Measurements from ENCODE around the gene FASTKD1.
"Not testable (repeated sequence)": the region's sequence is repeated elsewhere in the genome, so short reads cannot be mapped to it uniquely, and the experiment has no call there.

FASTKD1 gene, protein sequence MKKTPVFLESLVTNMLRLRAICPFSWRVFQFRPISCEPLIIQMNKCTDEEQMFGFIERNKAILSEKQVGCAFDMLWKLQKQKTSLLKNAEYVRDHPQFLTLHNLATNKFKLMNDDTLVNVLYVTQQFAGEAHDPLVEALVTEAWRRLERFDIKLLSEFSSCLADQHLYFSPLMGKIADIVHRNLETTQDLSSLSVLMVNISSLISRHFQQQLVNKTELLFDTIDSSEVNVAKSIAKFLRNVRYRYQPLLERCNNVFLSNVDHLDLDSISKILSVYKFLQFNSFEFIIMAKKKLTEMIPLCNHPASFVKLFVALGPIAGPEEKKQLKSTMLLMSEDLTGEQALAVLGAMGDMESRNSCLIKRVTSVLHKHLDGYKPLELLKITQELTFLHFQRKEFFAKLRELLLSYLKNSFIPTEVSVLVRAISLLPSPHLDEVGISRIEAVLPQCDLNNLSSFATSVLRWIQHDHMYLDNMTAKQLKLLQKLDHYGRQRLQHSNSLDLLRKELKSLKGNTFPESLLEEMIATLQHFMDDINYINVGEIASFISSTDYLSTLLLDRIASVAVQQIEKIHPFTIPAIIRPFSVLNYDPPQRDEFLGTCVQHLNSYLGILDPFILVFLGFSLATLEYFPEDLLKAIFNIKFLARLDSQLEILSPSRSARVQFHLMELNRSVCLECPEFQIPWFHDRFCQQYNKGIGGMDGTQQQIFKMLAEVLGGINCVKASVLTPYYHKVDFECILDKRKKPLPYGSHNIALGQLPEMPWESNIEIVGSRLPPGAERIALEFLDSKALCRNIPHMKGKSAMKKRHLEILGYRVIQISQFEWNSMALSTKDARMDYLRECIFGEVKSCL

DNA sequence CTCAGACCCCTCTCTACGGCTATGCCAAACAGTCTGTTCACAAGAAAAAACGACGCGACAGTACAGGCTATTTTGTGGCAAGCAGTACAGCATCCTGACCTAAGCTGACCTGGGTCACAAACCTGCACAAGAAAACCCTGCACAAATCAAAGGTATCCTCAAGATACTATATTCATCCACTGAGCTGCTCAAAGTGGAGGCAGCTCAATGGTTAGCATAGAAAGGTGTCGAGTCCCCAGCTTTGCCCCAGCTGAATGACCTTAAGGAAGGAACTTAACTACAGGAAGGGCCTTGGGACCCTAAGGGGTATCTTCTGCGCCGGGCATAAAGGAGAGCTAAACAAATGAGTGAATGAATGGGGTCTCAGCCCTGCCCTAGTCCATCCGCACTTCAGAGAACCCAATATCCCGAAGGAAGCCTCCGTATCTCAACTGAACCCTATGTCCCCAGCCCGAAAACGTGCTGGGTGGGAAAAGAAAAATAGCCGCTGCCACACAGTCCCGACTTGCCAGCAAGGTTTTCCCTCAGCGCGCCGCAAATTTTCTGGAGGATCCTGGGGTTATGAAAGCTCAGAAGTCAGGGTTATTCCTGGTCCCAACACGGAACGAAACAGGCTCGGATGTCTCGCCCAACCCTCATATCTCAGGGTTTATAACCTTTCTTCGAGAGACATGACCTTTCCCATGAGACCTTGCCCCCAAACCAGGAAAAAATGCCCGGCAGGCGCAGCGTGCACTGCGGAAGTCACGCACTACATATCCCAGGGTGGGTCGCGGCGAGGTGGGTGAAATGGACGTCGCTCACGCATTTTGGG, at the start of gene FASTKD1:
TSS of gene FASTKD1 (minus strand) at position 706 of the 814 bp plus-strand sequence. CDS start 1,836 bp downstream, outside the sequence.
- Histone ChIP-seq H3K9me3 (ENCODE audit: low read length) (no peaks in the 10 kb centered on the region), H2AFZ (ENCODE audit: low read depth, low read length) (peak within 1 kb of the TSS; percentile 86), H3K27me3 (ENCODE audit: insufficient read depth, low read length) (no peaks in the 10 kb centered on the region), H3K4me3 (ENCODE audit: low read length) (peak within 1 kb of the TSS; percentile 77), H3K36me3 (ENCODE audit: insufficient read depth, low read length) (no peaks in the 10 kb centered on the region), H3K4me1 (ENCODE audit: insufficient read depth, low read length) (peaks cover 7% of the 10 kb centered on the region)

DNA sequence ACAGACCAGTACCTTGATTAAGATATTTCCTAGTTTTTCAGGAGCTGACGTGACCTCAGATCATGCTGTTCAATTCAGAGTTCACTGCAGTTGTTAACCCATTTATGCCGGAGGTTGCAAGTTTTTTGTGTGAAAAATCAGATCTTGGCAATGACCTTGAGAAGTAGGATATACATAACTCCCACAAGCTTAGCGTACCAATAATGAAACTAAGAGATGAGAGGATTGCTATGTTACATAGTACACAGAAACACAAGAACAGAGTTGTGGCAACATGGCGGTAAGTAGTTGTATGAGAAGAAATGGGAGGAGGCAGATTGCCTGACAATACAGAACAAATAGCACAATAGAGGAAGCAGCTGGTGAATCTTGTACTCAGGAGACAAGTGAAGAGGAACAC, 49.6 kb upstream of the FASTKD1 start:
- H3K36me3 ChIP-seq (ENCODE audit: insufficient read depth, low read length), result peaks cover 27% of the 10 kb centered on the region
- peaks cover 18% of the 10 kb centered on the region for H3K4me1 ChIP-seq (ENCODE audit: insufficient read depth, low read length)
- no peak overlapping the region for H3K4me3 ChIP-seq (ENCODE audit: low read length)
- no peaks in the 10 kb centered on the region for H3K9me3 ChIP-seq (ENCODE audit: low read length)
- no peak overlapping the region for H2AFZ ChIP-seq (ENCODE audit: low read depth, low read length)
- no peaks in the 10 kb centered on the region for H3K27me3 ChIP-seq (ENCODE audit: insufficient read depth, low read length)

GRCh38 chr2:169620509-169620908, 46.8 kb upstream of the FASTKD1 start:
- Histone ChIP-seq H3K4me1 (ENCODE audit: insufficient read depth, low read length) (peaks cover 18% of the 10 kb centered on the region), H3K9me3 (ENCODE audit: low read length) (peaks cover 4% of the 10 kb centered on the region), H3K4me3 (ENCODE audit: low read length) (no peak overlapping the region), H3K36me3 (ENCODE audit: insufficient read depth, low read length) (peaks cover 24% of the 10 kb centered on the region), H3K27me3 (ENCODE audit: insufficient read depth, low read length) (no peaks in the 10 kb centered on the region), H2AFZ (ENCODE audit: low read depth, low read length) (no peak overlapping the region)

DNA sequence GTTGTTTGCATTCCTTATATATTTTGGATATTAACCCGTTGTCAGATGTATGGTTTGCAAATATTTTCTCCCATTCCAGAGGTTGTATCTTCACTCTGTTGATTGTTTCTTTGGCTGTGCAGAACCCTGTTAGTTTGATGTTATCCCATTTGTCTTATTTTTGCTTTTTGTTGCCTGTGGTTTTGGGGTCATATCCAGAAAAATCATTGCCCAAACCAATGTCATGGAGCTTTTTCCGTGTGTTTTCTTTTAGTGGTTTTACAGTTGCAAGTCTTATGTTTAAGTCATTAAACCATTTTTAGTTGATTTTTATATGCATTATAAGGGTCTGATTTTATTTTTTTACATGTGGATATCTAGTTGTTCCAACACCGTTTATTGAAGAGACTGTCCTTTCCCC, 46.3 kb upstream of the FASTKD1 start:
- Histone ChIP-seq H3K27me3 (ENCODE audit: insufficient read depth, low read length) (no peaks in the 10 kb centered on the region), H2AFZ (ENCODE audit: low read depth, low read length) (no peak overlapping the region), H3K4me3 (ENCODE audit: low read length) (no peak overlapping the region), H3K36me3 (ENCODE audit: insufficient read depth, low read length) (peaks cover 24% of the 10 kb centered on the region), H3K9me3 (ENCODE audit: low read length) (peaks cover 5% of the 10 kb centered on the region), H3K4me1 (ENCODE audit: insufficient read depth, low read length) (peaks cover 18% of the 10 kb centered on the region)

DNA sequence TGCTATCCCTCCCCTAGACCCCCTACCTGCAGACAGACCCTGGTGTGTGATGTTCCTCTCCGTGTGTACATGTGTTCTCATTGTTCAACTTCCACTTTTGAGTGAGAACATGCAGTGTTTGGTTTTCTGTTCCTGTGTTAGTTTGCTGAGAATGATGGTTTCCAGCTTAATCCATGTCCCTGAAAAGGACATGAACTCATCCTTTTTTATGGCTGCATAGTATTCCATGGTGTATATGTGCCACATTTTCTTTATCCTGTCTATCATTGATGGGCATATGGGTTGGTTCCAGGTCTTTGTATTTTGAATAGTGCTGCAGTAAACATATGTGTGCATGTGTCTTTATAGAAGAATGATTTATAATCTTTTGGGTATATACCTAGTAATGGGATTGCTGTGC, 42.3 kb upstream of the FASTKD1 start:
- H3K36me3 ChIP-seq (ENCODE audit: insufficient read depth, low read length), result peaks cover 54% of the 10 kb centered on the region
- not testable (repeated sequence) for H3K4me1 ChIP-seq (ENCODE audit: insufficient read depth, low read length); H3K4me3 ChIP-seq (ENCODE audit: low read length); H2AFZ ChIP-seq (ENCODE audit: low read depth, low read length); H3K27me3 ChIP-seq (ENCODE audit: insufficient read depth, low read length)
- H3K9me3 ChIP-seq (ENCODE audit: low read length), result peaks cover 11% of the 10 kb centered on the region

DNA sequence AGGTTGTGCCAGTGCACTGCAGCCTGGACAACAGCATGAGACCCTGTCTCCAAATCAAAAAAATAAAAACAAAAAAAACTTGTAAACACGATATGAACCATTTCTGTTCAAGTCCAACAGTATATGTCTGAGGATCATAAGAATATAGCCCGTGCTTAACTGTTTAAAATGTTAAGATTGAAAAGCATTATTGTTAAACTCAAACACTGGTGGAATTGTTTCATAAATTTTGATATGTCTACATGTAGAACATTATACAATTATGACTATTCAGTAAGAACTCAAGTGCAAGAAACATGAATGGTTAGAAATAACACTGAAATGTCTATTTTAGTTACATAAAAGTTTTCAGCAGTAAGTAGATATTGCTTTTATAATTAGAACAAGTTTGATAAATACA, 40.2 kb upstream of the FASTKD1 start:
- Histone ChIP-seq H3K4me3 (ENCODE audit: low read length) (no peak overlapping the region), H3K9me3 (ENCODE audit: low read length) (peaks cover 13% of the 10 kb centered on the region), H3K27me3 (ENCODE audit: insufficient read depth, low read length) (no peaks in the 10 kb centered on the region), H3K36me3 (ENCODE audit: insufficient read depth, low read length) (peaks cover 66% of the 10 kb centered on the region), H3K4me1 (ENCODE audit: insufficient read depth, low read length) (no peaks in the 10 kb centered on the region), H2AFZ (ENCODE audit: low read depth, low read length) (no peak overlapping the region)

DNA sequence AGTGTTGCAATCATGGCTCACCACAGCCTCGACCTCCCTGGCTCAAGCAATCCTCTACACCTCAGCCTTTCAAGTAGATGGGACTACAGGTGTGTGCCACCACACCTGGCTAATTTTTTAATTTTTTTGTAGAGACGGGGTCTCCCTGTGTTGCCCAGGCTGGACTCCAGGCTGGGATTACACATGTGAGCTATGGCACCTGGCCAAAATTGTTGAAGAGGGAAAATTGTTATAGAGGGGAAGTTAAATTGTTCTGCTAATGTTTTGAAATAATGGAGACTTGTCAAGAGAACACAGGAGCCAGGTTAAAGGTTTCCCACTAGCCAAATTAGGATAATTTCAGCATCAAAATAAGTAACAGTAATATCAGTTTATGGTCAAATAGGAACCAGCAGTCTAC, 35.6 kb upstream of the FASTKD1 start:
- Histone ChIP-seq H3K36me3 (ENCODE audit: insufficient read depth, low read length) (peaks cover 82% of the 10 kb centered on the region), H3K27me3 (ENCODE audit: insufficient read depth, low read length) (no peaks in the 10 kb centered on the region), H3K4me3 (ENCODE audit: low read length) (no peak overlapping the region), H3K4me1 (ENCODE audit: insufficient read depth, low read length) (no peaks in the 10 kb centered on the region), H2AFZ (ENCODE audit: low read depth, low read length) (no peak overlapping the region), H3K9me3 (ENCODE audit: low read length) (peaks cover 8% of the 10 kb centered on the region)

DNA sequence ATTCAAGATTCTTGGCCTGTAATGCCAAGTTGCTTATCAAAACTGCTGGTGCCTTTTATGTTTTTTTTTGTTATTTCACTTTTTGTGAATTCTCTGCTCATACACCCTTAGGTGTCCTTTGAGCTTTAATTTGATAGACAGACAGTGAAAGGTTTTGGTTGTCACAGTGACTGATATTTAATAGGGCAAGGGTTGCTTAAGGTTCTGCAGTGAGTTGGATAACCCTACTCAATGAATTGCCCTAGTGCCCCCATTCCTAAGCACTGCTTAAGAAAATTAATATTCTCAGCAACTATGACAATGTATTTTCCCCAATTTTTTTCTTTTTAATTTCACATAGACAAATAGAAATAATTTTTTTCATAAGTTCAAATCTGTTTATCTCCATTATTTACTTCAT, 25.9 kb upstream of the FASTKD1 start:
- Histone ChIP-seq H3K4me1 (ENCODE audit: insufficient read depth, low read length) (no peaks in the 10 kb centered on the region), H3K9me3 (ENCODE audit: low read length) (no peaks in the 10 kb centered on the region), H3K4me3 (ENCODE audit: low read length) (no peak overlapping the region), H3K27me3 (ENCODE audit: insufficient read depth, low read length) (no peaks in the 10 kb centered on the region), H2AFZ (ENCODE audit: low read depth, low read length) (no peak overlapping the region), H3K36me3 (ENCODE audit: insufficient read depth, low read length) (peaks cover 11% of the 10 kb centered on the region)

DNA sequence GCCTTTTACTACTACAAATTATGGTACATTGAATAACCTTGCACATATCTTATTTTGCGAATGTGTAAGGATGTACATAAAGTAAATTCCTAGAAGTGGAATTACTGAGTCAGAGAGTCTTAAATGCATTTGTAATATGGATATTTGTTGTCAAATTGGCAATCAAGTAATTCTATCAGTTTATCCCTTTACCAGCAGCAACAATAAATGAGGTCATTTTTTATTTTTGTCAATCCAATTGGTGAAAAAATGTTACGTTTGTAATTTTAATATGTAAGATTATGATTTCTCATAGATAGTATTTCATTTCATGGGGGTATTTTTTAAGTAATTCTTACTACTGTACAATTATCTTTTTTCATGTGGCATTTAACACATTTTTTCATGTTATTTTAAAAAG, 25.3 kb upstream of the FASTKD1 start:
- no peaks in the 10 kb centered on the region for H3K9me3 ChIP-seq (ENCODE audit: low read length)
- H2AFZ ChIP-seq (ENCODE audit: low read depth, low read length), result no peak overlapping the region
- H3K4me3 ChIP-seq (ENCODE audit: low read length), result no peak overlapping the region
- no peaks in the 10 kb centered on the region for H3K27me3 ChIP-seq (ENCODE audit: insufficient read depth, low read length)
- peaks cover 6% of the 10 kb centered on the region for H3K36me3 ChIP-seq (ENCODE audit: insufficient read depth, low read length)
- no peaks in the 10 kb centered on the region for H3K4me1 ChIP-seq (ENCODE audit: insufficient read depth, low read length)

GRCh38 chr2:169596546-169596945, 22.9 kb upstream of the FASTKD1 start:
- H3K27me3 ChIP-seq (ENCODE audit: insufficient read depth, low read length); H3K4me3 ChIP-seq (ENCODE audit: low read length); H3K4me1 ChIP-seq (ENCODE audit: insufficient read depth, low read length); H2AFZ ChIP-seq (ENCODE audit: low read depth, low read length); H3K9me3 ChIP-seq (ENCODE audit: low read length); H3K36me3 ChIP-seq (ENCODE audit: insufficient read depth, low read length): not testable (repeated sequence)

- no peak overlapping the region for H2AFZ ChIP-seq (ENCODE audit: low read depth, low read length)
- no peaks in the 10 kb centered on the region for H3K27me3 ChIP-seq (ENCODE audit: insufficient read depth, low read length)
- H3K4me3 ChIP-seq (ENCODE audit: low read length), result no peak overlapping the region
- H3K4me1 ChIP-seq (ENCODE audit: insufficient read depth, low read length), result peaks cover 8% of the 10 kb centered on the region
- no peaks in the 10 kb centered on the region for H3K9me3 ChIP-seq (ENCODE audit: low read length)
- H3K36me3 ChIP-seq (ENCODE audit: insufficient read depth, low read length), result no peaks in the 10 kb centered on the region
Observed at GRCh38 chr2:169590804-169591203, 17.1 kb upstream of the FASTKD1 start.

- Histone ChIP-seq H3K27me3 (ENCODE audit: insufficient read depth, low read length) (no peaks in the 10 kb centered on the region), H3K4me3 (ENCODE audit: low read length) (peak overlapping the region; percentile 80), H3K4me1 (ENCODE audit: insufficient read depth, low read length) (peaks cover 10% of the 10 kb centered on the region), H2AFZ (ENCODE audit: low read depth, low read length) (no peak overlapping the region), H3K9me3 (ENCODE audit: low read length) (no peaks in the 10 kb centered on the region), H3K36me3 (ENCODE audit: insufficient read depth, low read length) (no peaks in the 10 kb centered on the region)
Observed at GRCh38 chr2:169585673-169586072, 12.0 kb upstream of the FASTKD1 start.

Measured in neuron (in vitro differentiated cells).